Activated naive CD4-positive, alpha-beta T cell treated with Interleukin-2 at 50 U/mL for 16 hours (primary cell): Measurements from ENCODE around the gene ADRA2C.
"Not testable (repeated sequence)": the region's sequence is repeated elsewhere in the genome, so short reads cannot be mapped to it uniquely, and the experiment has no call there.

ENCODE experiments used
- DNase-seq: peaks from one replicate; pipeline ENCODE4 v3.0.0-alpha.2; 2020

The ADRA2C gene

DNA sequence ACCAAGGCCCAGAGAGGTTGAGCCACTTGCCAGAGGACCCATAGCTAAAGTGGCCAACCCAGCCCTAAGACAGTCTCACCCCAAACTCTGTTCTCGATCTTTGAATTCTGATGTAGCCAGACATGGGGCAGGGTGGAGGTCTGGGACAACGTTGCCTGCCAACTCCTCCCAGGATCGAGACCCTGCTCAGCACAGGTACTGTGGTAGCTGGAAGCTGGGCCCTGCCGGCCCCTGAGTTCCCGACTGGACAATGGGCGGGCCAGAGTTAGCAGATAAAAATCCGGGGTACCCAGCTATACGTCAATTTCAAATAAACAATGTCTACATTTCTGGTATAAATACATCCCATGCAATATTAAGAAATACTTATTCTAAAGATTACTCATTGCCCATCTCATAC lies 35.3 kb downstream of the ADRA2C start:
- no peak for DNase-seq

DNA sequence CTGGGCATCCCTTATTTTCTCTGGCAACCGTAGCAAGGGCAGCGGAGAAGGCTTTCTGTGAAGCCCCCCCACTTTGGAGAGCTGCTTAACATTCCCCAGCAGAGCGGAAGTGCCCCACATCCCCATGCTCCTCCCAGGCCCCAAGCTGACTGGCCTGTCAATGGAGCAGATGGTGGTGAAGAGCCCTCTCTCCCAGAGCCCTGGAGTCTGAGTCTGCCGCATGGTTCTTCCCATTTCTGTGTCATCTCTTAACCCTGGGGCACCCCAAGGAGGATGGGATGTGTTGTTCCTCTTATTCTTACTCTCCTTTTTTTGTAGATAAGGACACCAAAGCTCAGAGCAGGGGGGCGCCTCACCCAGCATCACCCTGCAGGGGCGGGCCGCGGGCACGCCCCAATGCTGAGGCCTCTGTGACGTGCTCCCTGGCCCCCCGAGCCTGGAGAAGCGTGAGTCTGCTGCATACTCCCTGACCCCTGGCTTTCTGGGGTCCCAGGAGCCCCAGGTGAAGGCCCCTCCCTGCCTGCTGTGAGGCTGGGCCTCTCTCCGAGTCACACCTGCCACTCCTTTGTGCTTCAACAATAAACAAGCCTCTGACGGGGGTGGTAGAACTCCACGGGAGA lies 35.9 kb downstream of the ADRA2C start:
- no peak for DNase-seq

DNA sequence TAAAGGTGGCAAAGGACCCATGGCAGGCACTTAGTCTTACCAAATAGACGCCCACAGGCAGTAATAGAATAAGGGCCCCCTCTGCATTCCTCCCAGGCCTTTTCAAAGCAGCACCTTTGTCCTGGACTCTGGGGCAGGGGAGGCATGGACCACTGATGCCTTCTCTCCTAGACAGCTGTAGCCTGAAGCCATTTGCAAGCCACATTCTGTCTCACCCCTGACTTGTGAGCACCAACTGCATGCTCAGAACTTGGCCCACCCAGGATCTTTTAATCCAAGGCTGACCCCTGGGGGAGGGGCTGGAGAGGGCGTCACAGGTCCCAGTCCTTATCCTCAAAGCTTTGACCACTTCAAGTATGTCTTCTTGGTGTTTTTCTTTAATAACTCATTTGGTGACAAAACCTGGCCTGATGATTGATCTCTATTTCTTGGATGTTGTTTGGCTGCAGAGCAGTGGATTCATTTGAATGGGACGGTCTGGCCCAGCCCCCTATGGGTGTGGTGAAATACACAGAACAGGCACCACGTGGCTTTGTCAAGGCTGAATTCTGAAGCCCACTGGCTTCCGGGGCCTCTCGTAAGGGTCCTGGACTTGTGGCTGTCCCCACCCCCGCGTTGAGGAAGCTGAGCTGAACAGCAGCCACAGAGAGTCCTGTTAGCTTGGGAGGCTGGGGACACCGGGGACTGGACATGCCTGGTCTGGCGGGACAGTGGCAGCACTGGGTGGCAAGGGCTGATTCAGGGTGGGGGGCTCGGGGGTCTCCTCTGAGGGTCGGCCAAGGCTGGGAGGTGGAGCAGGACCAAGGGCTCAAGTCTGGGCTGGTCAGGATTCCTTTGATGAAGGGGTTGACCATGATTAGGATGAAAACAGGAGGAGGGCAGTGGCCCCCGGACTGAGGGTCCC lies 36.6 kb downstream of the ADRA2C start:
- DNase-seq, result no peak

DNA sequence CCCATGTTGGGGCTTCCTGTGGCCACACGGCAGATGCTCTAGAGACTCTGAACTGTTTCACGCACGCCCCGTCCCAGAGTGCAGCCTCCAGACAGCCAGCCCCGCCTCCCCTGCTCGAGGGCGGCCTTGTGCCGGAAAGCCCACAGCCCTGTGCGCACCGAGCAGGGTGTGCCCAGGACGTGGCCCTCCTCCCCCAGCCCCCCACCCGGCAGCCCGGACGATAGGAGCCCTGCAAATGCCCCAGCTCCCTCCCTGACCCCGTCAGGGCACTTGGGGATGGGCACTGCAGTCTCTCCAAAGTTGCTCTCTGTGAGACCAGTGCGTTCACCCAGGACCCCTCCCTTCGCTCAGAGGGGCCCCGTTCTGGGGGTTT lies 37.3 kb downstream of the ADRA2C start:
- DNase-seq, result no peak

DNA sequence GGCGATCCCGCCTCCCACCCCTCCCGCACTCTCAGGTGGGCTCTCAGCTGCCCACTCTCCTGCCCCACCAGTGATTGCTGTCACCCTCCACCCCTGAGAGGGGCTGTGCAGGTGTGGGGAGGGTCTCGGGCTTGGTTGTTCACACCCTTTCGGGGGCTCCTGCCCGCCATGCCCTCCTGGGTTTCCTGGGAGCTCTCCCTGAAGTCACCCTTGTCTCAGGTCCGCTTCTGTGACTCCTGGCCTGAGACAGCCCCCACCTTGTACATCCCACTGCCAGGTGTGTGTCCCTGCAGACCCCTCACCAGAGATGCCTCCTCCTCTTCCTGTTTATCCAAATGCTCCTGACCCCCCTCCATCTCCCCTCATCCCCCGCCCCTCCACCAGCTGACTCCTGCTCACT lies 37.8 kb downstream of the ADRA2C start:
- DNase-seq, result no peak

DNA sequence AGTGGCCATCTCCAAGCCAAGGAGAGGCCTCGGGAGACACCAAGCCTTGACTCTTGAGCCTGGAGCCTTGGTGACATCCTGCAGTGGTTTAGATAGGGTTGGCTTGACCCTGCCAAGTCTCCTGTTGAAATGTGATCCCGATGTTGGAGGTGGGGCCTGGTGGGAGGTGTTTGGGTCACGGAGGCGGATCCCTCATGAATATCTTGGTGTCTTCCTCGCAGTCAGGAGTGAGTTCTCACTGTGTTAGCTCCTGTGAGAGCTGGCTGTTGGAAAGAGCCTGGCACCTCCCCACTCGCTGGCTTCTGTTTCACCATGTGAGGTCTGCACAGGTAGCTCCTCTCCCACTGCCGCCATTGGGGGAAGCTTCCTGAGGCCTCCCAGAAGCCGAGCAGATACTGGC lies 38.8 kb downstream of the ADRA2C start:
- no peak for DNase-seq

DNA sequence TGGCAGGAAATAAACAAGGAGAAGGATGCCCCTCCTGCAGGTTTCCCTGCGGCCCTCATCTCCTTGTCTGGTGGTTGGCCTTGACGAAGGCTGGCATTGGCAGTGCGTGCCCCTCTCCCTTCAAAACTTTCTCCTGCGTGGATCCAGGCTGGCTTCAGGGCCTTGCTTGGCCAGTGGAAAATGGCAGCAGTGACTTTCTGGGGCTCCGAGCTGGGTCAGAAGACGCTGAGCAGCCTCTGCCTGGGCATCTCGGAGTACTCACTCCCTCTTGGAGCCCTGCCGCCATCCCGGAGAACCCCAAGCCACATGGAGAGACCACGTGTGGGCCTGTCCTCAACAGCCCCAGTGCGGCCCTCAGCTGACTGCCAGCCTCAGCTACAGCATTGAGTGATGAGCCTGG lies 39.5 kb downstream of the ADRA2C start:
- DNase-seq, result no peak

DNA sequence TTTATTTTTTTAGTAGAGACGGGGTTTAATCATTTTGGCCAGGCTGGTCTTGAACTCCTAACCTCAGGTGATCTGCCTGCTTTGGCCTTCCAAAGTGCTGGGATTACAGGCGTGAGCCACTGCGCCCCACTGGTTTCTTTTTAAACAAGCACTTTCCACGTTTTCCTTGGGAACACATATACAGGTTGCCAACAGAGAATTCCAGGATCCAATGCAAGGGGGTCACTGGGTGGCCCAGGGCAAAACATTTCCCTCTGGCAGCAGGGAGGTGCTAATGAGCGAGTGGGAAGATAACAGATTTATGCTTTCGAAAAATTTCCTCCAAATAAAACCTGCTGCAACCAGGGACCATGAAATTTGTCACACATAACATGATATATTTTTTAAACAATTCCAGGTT lies 41.1 kb downstream of the ADRA2C start:
- DNase-seq, result no peak

DNA sequence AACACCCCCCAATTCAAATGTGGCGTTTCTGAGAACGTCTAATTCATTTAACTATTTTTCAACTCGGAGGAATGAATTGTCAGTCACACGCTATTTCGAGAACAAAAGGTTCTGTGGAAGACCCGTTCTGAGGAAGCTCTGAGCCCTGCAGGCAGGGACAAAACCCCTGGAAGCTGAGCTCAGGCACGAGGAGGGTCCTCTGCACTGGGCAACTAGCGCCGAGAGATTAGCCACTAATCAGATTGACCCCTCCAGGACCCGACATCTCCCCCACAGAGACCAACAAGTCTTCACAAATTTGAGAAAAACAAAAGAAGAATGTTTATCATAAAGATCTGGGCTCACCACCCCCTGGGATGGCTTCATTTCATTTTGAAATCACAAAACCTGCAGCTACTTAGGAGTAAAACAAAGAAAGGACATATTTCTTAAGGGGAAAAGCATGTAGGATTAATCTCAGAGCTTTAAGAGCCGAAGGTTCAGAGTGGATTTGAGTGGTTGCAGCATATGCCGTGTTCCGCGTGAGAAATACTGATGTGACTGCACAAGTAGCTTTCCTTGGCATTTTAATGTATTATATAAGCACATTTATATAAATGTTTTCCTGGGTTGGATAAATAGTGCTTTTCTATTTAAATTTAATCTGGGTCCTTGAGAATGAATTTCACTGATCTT lies 41.8 kb downstream of the ADRA2C start:
- DNase-seq, result no peak

DNA sequence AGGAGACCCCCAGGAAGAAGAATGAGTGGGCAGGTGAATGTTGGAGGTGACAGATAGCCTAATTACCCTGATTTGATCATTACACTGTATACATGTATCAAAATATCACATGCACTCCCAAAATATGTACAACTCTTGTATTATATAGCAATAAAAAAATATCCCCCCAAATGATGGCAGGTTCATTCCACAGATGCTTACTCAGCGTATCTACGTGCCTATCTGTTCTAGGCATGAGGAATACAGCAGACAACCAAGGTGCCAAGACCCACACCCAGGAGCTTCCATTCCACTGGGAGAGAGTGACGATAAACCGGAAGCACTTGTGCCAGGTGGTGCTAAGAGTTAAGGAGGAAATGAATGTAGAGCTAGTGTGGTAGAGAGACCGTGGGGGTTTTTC lies 42.4 kb downstream of the ADRA2C start:
- no peak for DNase-seq

DNA sequence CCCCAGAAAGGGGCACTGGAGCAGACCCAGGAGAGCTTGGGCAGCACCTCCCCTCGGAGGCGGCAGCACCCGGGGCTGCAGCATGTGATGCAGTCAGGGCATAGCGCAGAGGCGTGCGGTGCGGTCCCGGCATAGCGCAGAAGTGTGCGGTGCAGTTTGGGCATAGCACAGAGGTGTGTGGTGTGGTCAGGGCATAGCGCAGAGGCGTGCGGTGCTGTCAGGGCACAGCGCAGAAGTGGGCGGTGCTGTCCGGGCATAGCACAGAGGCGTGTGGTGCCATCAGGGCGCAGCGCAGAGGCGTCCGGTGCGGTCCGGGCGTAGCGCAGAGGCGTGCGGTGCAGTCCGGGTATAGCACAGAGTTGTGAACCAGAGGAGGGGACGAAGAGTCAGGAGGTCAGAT lies 42.8 kb downstream of the ADRA2C start:
- DNase-seq, result no peak

DNA sequence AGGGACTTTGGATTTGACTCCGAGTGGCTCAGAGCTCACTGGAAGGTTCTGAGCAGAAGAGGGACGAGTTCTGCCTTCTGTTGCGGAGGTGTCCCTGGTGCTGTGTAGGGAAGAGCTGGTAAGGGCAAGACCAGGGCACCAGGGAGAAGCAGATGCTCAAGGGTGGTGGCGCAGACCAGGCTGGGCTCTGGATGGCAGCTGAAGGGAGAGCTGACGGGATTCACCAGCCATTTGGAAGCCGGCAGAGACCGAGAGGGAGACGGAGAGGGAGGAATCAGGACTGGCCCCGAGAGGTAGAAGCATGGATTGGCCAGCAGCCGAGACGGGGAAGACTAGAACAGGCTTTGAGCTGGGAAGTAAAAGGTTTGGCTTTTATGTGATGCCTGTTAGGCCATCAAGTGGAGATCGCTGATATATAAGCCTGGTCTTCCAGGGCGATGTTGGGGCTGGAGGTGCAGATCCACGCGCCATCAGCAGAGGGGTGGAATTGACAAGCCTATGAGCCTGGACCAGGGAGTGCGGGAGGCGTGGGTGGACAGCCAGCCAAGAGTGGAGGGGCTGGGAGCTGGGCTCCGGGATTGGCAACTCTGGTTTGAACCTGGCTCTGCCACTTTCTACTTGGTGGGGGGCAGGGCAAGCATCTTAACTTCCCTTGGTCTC lies 43.4 kb downstream of the ADRA2C start:
- no peak for DNase-seq

DNA sequence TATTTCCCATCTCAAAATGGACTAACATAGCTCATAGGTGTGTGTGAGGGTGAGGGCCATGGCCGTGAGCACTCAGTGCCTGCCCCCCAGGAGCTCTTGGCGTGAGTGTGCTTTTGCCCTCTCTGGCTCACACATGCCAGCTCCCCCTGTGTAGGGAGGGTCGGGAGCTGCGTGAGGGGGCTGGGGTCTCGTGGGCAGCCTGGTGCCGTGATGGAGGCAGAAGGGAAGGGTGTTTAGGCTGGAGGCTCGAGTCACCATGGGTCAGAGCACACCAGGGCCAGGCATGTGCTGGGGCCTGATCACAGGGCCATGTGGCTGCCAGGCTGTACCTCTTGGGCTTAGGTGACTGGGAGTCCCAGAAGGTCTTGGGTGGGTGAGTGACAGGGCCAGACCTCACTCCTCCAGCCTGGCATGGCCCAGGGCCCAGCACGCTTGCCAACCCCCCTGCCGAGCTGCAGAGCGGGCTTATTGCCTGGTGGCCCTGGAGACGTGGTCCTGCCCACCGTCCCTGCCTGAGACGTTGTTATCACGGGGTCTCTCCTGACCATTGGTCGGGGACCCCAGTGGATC lies 44.0 kb downstream of the ADRA2C start:
- no peak for DNase-seq

DNA sequence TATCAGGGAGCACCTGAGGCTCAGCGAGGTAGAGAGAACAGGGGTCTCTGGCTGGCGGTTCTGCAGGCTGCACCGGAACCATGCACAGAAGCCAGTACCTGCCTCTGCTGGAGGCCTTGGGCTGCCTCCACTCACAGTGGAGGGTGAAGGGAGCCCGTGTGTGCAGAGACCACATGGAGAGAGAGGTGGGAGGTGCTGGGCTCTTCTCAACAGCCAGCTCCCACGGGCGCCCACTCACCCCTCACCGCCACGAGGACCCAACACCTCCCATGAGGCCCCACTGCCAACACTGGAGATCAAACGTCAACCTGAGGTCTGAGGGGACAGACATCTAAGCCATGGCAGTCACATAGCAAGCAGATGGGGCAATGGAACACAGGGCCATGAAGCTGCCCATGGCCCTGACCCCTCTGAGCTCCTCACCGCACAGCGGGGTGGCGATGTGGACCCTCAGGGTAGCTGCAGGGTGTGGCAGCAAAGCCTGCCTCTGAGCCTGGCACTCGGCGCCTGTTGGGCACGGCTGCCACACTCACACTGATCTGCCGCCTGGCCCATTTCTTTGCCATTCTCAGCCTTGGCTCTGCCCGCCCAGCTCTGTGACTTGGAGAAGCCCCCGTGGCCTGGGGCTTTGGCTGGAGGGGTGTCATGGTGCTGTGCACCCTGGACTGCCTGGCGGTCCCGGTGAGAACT lies 44.8 kb downstream of the ADRA2C start:
- no peak for DNase-seq

DNA sequence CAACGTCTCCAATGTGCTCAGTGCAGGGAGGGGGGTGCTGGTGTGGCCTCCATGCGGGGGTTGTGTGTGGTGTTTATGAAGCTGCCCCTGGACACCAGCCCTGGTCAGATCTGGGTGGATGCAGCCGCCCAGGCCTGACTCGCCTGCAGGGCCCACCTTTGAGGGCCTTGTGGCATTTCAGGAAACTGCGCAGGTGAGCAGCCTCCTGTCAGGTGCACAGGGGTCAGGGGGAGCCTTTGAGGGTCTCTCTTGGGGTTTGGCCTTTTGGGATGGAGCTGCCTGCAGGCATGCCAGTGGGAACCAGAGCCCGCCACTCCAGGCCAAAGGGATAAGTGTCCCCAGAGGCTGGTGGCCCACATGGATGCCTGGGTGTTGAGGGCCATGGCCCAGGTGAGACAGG lies 45.4 kb downstream of the ADRA2C start:
- no peak for DNase-seq

DNA sequence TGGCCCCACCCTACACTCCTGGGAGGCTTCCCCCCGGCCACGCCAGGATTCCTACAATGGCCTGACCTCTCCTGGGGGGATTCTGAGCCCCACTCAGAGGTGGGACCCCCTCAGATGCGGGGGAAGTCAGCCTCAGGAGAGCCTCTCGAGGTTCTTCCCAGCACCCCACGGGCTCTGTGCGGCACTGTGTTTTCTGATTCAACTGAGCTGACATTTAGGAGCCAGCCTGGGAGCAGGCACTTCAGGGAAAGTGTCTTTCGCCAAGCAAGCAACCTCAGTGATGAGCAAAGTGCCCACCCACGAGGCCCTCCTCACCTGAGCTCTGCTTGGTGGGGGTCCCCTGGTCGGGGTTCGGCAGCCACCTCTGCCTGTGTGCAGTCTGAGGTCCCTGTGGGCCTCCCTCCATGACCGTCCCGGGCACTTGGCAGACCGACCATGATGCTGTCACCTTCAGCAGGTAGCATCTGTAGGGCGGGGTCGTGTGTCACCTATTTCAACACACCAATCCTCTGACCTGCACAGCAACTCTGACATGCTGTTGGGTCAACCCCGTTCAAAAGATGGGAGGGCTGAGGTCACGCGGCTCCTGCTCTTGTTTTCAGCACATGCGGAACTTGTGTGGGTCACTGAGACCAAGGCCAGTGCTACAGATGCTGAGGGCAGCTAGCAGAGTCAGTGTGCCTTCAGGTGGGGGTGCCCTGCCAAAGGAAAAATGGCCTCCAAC lies 46.2 kb downstream of the ADRA2C start:
- DNase-seq, result no peak

DNA sequence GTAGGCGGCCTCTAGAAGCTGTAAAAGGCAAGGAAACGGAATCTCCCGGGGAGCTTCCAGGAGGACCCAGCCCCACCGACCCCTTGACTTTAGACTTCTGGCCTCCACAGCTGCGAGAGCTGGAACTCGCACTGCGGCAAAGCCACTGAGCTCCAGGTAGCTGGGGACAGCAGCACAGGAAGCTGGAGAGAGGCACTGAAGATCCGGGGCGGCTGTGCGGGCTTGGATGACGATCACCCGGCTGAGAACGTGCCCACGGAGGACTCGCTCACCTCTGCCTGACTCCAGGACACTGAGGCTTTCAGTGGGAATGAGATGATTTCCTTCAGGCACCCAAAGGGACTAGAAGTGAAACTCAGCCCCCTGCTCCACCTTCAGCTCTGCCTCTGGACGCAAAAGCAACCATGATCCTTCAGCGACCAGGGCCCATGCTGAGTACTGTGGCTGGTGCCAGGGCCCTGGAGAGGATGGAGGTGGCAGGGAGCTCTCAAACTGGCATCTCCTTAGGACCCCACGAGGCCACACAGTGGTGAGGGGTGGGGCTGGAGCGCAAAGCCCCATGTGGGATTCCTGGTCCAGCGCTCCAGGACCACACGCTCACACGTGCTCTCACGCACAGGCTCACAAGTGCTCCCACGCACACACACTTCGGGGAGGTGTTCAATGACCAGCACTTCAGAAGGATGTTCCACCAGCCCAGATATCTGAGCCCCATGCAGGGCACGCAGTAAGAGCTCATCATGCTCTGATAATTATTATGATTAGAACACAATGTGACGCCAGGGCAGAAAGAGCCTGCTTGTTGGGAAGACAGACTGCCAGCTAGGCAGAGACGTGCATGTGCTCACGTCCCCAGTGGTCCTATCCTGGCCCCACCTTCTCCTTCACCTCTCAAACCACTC lies 47.2 kb downstream of the ADRA2C start:
- DNase-seq, result no peak

DNA sequence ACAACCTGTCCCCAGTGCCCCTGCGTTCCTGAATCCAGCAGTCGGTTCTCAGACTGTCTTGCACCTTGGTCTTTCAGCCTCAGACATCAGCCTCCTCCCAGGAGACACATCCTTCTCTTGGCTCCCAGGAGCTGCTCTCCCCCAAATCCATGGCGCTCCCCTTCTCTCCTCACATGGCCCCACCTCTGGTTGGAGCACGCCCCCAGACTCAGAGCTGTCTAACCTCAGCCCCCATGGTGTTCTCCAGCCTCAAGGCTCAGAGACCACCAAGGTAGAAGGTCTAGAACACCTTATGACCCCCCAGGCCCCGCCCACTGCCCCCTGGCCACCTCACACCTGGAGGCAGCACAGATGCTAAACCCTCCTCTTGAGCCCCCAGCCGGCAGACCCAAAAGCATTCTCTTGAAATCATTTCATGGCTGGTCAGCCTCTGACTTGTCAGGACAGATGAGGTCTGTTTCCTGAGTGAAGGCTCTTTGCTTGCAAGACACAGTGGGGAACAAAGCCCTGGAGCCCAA lies 47.9 kb downstream of the ADRA2C start:
- no peak for DNase-seq

DNA sequence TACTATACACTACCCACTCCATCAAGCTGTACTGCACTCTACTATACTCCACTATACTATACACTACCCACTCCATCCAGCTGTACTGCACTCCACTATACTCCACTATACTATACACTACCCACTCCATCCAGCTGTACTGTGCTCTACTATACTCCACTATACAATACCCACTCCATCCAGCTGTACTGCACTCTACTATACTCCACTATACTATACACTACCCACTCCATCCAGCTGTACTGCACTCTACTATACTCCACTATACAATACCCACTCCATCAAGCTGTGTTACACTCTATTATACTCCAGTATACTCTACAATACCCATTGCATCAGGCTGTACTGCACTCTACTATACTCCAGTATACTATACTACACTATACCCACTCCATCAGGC lies 48.7 kb downstream of the ADRA2C start:
- DNase-seq, result not testable (repeated sequence)

DNA sequence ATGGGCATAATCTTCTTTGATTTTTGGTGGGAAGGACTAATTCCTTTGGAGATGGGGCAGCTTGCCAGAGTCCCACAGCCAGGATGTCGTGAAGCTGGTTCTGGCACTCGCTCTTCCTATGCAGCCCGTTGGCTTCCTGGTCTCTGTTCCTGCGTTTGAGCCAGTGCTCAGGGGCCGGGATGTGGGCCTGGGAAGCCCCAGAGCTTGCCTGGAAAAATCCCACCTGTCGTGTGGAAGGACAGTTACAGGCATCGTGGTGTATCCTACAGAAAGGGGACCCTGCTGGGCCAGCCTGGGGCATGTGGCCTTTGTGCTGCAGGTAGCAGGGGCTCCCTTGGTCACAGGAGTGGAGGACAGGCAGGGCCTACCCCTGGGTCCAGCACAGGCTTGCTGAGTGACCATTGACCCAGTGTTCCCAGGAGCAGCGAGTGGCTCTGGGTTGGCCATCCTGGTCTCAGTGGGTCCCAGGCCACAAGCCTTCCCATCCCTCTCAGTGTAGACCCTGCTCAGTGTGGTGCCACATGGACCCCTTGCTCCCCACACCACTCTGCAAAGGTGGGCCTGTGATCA lies 50.2 kb downstream of the ADRA2C start:
- no peak for DNase-seq
